ENCODE measurements around the gene SERINC5. TPM values are rescaled to one million over a fixed set of nuclear protein-coding genes. Genes with fewer than 3 reads are reported as not detected.

The SERINC5 gene
- total and polyA plus RNA-seq, 2 experiments from 2014 or later, result 5.4 to 11.7 TPM

DNA sequence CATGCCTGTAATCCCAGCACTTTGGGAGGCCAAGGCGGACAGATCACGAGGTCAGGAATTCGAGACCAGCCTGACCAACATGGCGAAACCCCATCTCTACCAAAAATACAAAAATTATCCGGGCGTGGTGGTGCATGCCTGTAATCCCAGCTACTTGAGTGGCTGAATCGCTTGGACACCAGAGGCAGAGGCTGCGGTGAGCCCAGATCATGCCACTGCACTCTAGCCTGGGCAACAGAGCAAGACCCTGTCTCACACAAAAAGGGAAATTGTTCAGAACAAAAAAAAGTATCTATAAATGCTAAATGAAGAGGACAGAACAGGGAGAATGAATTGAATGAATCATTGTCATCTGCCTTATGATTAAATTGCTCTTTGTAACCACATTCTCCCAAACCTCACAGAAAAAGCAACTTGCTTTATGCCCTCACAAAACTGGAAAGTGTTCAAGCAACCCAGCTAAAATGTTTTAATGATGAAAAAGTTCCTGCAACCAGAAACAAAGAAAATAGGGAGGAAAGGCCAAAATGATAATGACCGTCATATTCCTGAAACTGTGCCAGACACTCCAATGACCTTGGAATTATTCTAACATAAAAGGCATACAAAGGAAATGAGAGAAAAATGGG is 83.7 kb downstream of the SERINC5 start:
- Histone ChIP-seq H3K4me1 (ENCODE audit: insufficient read depth) (no peaks in the 10 kb centered on the region), H2AFZ (no peak overlapping the region), H3K4me3 (no peak overlapping the region), H3K9me2 (ENCODE audit: insufficient read depth) (no peaks in the 10 kb centered on the region), H3K27ac (no peak overlapping the region), H3K79me2 (ENCODE audit: insufficient read depth) (no peaks in the 10 kb centered on the region), H3K9ac (no peak overlapping the region), H3K9me3 (ENCODE audit: low read depth) (no peaks in the 10 kb centered on the region), H3K4me2 (ENCODE audit: unreplicated experiment) (no peak overlapping the region), H3K36me3 (ENCODE audit: low read depth) (no peaks in the 10 kb centered on the region; the same call in 1 of the 2 replicates), H3K27me3 (replicated peaks; ENCODE audit: insufficient read depth) (no peaks in the 10 kb centered on the region), H3F3A (ENCODE audit: insufficient read depth) (no peaks in the 10 kb centered on the region), H4K20me1 (ENCODE audit: insufficient read depth) (no peaks in the 10 kb centered on the region)
- no peak for DNase-seq
- in situ Hi-C loops (cut with MboI), result no loop called here
- TF ChIP-seq EZH2 (IDR thresholded peaks at IDR 0.05; ENCODE audit: insufficient read depth, poor library complexity, severe bottlenecking) (no peak), EZH2phosphoT487 (IDR thresholded peaks at IDR 0.05; ENCODE audit: insufficient read depth, low read depth) (no peak)
- 90 to 93% methylated on average over 9 of the region's 9 CpGs for WGBS, 2 experiments (ENCODE audit: low coverage in 1 of 2, low lambda C conversion rate in 2 of 2, missing lambda C conversion rate in 2 of 2)

DNA sequence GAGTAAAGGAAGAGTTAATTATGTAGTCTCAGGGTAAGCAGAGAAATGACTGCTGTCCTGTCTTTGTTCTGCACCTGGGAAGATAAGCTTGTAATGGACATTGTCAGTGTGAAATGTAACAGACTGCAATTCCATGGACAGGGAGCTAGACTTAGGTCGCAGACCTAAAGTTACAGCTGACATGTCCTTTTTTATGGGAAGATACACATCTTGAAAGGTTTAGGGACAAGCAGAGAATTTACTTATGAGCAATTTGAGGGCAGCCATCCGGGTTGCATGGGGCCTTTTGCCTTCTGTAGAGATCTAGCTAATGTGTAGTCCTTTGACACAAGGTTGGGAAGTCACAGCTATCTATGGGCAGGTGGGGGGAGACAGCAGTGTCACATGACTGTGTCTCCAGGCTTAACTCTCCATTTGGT is 85.7 kb downstream of the SERINC5 start:
- Histone ChIP-seq H3K9me2 (ENCODE audit: insufficient read depth) (no peaks in the 10 kb centered on the region), H3K9me3 (ENCODE audit: low read depth) (no peaks in the 10 kb centered on the region), H3K4me2 (ENCODE audit: unreplicated experiment) (no peak overlapping the region), H3K27ac (no peak overlapping the region), H2AFZ (no peak overlapping the region), H3K79me2 (ENCODE audit: insufficient read depth) (no peaks in the 10 kb centered on the region), H3F3A (ENCODE audit: insufficient read depth) (no peaks in the 10 kb centered on the region), H4K20me1 (ENCODE audit: insufficient read depth) (no peaks in the 10 kb centered on the region), H3K36me3 (ENCODE audit: low read depth) (no peaks in the 10 kb centered on the region), H3K9ac (no peak overlapping the region), H3K27me3 (replicated peaks; ENCODE audit: insufficient read depth) (no peaks in the 10 kb centered on the region), H3K4me3 (no peak overlapping the region), H3K4me1 (ENCODE audit: insufficient read depth) (no peaks in the 10 kb centered on the region)
- DNase-seq, result no peak
- in situ Hi-C loops (cut with MboI), result no loop called here
- TF ChIP-seq EZH2 (IDR thresholded peaks at IDR 0.05; ENCODE audit: insufficient read depth, poor library complexity, severe bottlenecking), result no peak
- no peak for TF ChIP-seq EZH2phosphoT487 (IDR thresholded peaks at IDR 0.05; ENCODE audit: insufficient read depth, low read depth)
- WGBS, 2 experiments (ENCODE audit: low coverage in 1 of 2, low lambda C conversion rate in 2 of 2, missing lambda C conversion rate in 2 of 2), result 51 to 52% methylated on average over 2 of the region's 2 CpGs

DNA sequence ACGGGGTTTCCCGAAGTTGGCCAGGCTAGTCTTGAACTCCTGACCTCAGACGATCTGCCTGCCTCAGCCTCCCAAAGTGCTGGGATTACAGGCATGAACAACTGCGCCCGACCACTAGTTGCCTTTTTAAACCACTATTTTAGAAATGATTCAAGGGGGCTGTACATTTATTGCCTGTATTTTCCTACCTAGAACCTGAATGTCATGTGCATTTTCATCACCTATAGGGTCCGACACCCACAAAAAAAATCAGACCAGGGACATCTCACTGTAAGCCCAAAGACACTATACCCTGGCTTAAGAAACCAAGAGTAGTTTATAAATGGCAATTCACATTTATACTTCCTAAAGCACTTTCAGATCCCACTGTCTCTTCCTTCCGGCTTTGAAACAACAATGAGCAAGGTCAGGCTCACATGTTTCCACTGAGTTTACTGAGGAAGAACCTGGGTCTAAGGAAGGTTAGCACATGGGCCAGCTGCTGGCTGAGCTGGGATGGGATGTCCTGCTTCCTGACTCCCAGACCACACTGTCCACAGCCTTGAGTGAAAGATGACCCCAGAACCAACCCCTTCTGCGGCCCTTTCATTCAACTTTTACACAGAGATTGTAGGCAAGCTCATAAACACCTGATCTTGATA is 87.3 kb downstream of the SERINC5 start:
- H3K4me3 ChIP-seq, result no peak overlapping the region
- no peak overlapping the region for H3K27ac ChIP-seq
- H3K9me3 ChIP-seq (ENCODE audit: low read depth), result no peaks in the 10 kb centered on the region
- H3K79me2 ChIP-seq (ENCODE audit: insufficient read depth), result no peaks in the 10 kb centered on the region
- H3K9me2 ChIP-seq (ENCODE audit: insufficient read depth), result no peaks in the 10 kb centered on the region
- H3F3A ChIP-seq (ENCODE audit: insufficient read depth), result no peaks in the 10 kb centered on the region
- in situ Hi-C loops (cut with MboI), result no loop called here
- no peaks in the 10 kb centered on the region for H3K4me1 ChIP-seq (ENCODE audit: insufficient read depth)
- no peak overlapping the region for H3K4me2 ChIP-seq (ENCODE audit: unreplicated experiment)
- TF ChIP-seq EZH2 (IDR thresholded peaks at IDR 0.05; ENCODE audit: insufficient read depth, poor library complexity, severe bottlenecking) (no peak), EZH2phosphoT487 (IDR thresholded peaks at IDR 0.05; ENCODE audit: insufficient read depth, low read depth) (no peak)
- 95 to 98% methylated on average over 8 of the region's 8 CpGs for WGBS, 2 experiments (ENCODE audit: low coverage in 1 of 2, low lambda C conversion rate in 2 of 2, missing lambda C conversion rate in 2 of 2)
- no peak for DNase-seq
- H3K36me3 ChIP-seq (ENCODE audit: low read depth), result peaks cover under 1% of the 10 kb centered on the region; the same call in 1 of the 2 replicates
- no peaks in the 10 kb centered on the region for H3K27me3 ChIP-seq (replicated peaks; ENCODE audit: insufficient read depth)
- H4K20me1 ChIP-seq (ENCODE audit: insufficient read depth), result no peaks in the 10 kb centered on the region
- no peak overlapping the region for H3K9ac ChIP-seq
- H2AFZ ChIP-seq, result no peak overlapping the region

DNA sequence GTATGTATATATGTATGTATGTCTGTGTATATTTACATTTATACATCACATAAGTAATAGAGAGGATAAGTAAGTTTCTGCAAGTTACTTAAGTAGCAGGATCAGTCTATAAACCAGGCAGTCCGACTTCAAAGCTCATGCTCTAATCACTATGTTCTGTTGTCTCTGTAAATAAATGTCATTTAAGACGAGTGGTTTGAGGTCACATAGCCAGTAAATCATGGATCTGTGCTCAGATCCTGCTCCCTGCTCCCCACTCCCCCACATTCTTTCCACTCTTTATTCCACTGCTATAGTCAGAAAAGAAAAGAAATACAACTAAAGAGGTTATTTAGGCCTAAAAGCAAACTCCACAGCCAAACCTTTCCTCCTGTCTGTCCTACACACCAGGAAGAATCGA is 90.4 kb downstream of the SERINC5 start:
- Histone ChIP-seq H3K9ac (no peak overlapping the region), H3K4me2 (ENCODE audit: unreplicated experiment) (no peak overlapping the region), H3K27me3 (replicated peaks; ENCODE audit: insufficient read depth) (no peaks in the 10 kb centered on the region), H2AFZ (no peak overlapping the region), H3K79me2 (ENCODE audit: insufficient read depth) (no peaks in the 10 kb centered on the region), H4K20me1 (ENCODE audit: insufficient read depth) (no peaks in the 10 kb centered on the region), H3K4me3 (no peak overlapping the region), H3K9me2 (ENCODE audit: insufficient read depth) (no peaks in the 10 kb centered on the region), H3K36me3 (ENCODE audit: low read depth) (peaks cover 3% of the 10 kb centered on the region), H3K27ac (no peak overlapping the region), H3K4me1 (ENCODE audit: insufficient read depth) (no peaks in the 10 kb centered on the region), H3F3A (ENCODE audit: insufficient read depth) (no peaks in the 10 kb centered on the region), H3K9me3 (ENCODE audit: low read depth) (no peaks in the 10 kb centered on the region)
- DNase-seq, result no peak
- WGBS, 2 experiments (ENCODE audit: low coverage in 1 of 2, low lambda C conversion rate in 2 of 2, missing lambda C conversion rate in 2 of 2), result 88 to 90% methylated on average over 3 of the region's 3 CpGs
- TF ChIP-seq EZH2phosphoT487 (IDR thresholded peaks at IDR 0.05; ENCODE audit: insufficient read depth, low read depth) (no peak), EZH2 (IDR thresholded peaks at IDR 0.05; ENCODE audit: insufficient read depth, poor library complexity, severe bottlenecking) (no peak)
- in situ Hi-C loops (cut with MboI), result no loop called here
